ENCODE measurements around the gene SLC2A4RG. TPM values are rescaled to one million over a fixed set of nuclear protein-coding genes. Genes with fewer than 3 reads are reported as not detected.

Gene SLC2A4RG
- total RNA-seq, 1 donor from 2014 or later: 195 TPM

DNA sequence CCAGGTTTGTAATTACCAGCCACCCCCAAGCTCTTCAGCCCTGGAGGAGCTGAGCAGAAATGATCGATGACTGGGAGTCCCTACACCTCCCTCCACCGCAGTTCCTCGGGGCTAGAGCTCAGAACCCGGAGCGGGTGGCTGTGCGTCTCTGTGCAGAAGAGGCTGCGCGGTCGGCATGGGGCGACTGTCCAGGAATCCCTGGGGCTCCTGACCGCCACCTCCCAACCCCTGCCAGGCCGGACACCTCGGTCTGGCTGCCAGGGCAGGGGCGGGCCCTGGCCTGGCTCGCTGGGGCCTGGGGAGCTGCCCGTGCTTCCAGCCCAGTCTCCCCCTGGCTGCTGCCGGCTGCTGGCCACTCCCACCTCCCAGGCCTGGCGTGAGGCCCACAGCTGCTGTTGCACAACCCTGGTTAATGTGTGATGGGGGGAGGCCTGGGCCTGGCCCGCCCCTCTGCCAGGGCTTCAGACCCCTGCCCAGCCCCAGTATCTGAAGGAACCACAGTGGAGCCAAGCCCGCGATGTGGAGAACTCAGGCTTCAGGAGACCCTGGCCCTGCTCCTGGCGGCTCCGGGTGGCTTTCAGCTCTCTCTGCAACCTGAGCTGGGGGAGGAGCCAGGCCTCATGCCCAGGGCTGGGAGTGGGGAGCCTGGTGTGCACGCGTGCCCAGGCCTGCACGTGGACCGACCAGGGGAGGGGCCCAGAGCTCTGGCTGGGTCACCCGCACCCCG, 1.2 kb downstream of the SLC2A4RG start:
- DNase-seq (ENCODE audit: low spot score) (peak; percentile 98), ATAC-seq (peak; percentile 48)

GRCh38 chr20:63741354-63741675, 1.7 kb downstream of the SLC2A4RG start:
- ATAC-seq (no peak), DNase-seq (ENCODE audit: low spot score) (no peak)

- ATAC-seq (no peak), DNase-seq (ENCODE audit: low spot score) (peak; percentile 53)
Measured at GRCh38 chr20:63741676-63742380, 2.3 kb downstream of the SLC2A4RG start.

- no peak for DNase-seq (ENCODE audit: low spot score)
- ATAC-seq: no peak
Measured at GRCh38 chr20:63742381-63743024, 2.9 kb downstream of the SLC2A4RG start.

DNA sequence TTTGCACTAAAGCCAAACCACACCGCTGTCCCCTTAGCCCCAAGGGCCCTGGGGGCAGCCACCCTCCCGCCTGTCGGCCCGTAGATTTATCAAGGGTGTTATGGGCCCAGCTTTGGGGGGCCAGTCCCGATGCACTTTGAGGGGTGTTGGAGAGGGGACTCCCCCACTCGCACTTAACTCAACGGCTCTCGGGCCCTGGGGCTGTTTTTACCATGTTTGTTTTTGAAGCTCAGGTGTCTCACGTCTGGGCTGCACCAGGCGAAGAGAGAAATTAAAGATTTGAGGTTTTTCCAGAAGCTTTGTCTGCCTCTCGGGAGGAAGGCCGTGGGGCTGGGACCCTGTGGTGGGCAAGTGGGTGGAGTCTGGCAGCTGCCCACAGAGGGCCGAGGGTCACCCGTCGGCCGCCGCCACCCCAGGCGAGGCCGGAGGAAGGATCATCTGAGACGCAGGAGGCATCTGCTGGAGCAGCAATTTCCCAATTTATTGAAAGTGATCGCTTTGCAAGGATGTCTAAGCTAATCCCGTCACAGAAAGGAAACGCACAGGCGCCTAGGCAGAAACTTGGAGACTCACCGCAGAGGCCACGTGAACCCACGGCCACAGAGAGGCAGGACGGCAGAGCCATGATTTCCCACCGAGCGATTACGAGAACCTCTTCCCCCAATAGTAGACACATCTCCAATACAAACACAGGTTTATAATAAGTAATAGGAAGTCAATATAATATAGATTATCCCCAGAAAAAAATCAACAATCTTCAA, 3.8 kb downstream of the SLC2A4RG start:
- no peak for DNase-seq (ENCODE audit: low spot score)
- no peak for ATAC-seq

GRCh38 chr20:63744158-63744557, 4.6 kb downstream of the SLC2A4RG start:
- DNase-seq (ENCODE audit: low spot score) (no peak), ATAC-seq (no peak)

GRCh38 chr20:63744574-63745423, 5.2 kb downstream of the SLC2A4RG start:
- DNase-seq (ENCODE audit: low spot score) (no peak), ATAC-seq (no peak)

GRCh38 chr20:63745424-63745805, 5.8 kb downstream of the SLC2A4RG start:
- ATAC-seq (no peak), DNase-seq (ENCODE audit: low spot score) (no peak)

GRCh38 chr20:63745961-63746731, 6.6 kb downstream of the SLC2A4RG start:
- ATAC-seq (peak; percentile 13), DNase-seq (ENCODE audit: low spot score) (no peak)

- DNase-seq (ENCODE audit: low spot score) (no peak), ATAC-seq (no peak)
Measured at GRCh38 chr20:63746751-63747315, 7.3 kb downstream of the SLC2A4RG start.

DNA sequence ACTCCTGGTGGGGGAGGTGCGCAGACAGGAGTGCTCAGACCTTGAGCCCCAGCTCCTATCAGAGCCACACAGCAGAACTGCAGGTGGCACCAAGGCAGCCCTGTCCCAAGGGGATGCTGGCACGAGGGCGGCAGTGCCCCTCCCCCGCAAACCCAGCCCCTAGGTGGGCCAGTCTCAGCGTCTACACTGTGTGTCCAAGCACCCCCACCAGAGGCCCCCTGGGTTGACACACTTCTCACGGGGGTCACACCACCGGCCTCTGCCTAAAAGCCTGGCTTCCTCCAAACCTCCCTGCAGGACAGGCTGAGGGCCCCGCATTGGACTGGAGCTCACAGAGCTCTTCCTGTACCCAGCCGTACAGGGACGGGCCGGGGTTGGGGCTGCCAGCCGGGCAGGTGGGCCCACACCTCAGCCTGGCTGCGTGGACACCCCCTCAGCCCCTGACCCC, 8.1 kb downstream of the SLC2A4RG start:
- no peak for ATAC-seq
- no peak for DNase-seq (ENCODE audit: low spot score)

DNA sequence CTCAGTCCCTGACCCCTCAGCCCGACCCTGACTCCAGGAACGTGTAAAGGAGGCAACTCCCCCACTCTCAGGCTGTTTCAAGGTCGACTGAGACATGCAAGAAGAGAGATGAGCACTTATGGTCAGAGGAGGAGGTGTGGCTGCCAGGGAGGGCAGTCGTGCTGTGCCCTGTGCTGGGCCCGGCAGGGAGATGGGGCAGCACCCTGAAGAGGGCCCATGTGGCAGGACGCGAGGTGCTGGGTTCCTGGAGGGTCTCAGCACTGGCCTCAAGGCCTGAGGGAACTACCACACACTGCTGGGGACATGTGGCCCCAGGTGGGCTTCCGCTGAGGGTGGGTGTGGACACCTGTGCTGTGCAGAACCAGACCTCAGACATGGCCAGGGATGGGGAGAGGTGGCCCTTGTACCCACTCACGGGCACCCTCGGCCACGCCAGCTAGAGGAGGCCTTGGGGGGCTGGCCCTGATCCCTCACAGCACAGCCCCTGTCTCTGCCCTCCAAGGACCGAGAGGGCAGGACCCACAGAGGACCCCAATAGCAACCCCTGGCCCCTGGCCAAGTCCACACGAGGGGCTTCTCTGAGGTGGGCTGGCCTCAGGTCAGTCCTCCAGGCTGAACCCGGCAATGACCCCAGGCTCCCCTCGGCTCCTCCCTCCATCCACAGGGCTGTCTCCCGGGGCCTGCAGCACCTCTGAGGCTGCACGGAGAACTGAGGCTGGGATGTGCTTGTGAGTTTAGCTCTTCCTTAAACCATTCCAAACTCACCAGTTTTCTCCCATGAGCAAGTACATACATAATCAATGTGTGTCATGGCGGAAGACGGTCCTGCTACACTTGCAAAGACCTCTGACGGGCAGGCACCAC, 8.7 kb downstream of the SLC2A4RG start:
- ATAC-seq: no peak

DNA sequence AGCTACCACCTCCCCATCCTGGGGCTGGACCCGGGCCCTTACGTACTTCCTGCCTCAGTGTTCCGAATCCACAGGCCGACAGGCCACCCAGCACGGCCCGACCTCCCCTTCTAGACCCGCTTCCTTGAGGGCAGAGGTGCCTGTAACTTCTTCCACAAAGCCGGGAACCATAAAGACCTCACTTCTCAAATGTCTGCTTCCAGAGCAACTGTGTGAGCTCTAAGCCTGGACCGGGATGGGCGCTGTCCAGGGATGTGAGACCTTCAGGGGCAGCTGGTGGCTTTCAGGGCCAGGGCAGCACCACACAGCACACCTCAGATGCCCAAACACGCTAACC, 9.3 kb downstream of the SLC2A4RG start:
- DNase-seq (ENCODE audit: low spot score): no peak
- no peak for ATAC-seq

More for the DNA sequence above, 8.7 kb downstream of the SLC2A4RG start:
- DNase-seq (ENCODE audit: low spot score): no peak

GRCh38 chr20:63749597-63750508, 10.3 kb downstream of the SLC2A4RG start:
- no peak for DNase-seq (ENCODE audit: low spot score)
- no peak for ATAC-seq

- DNase-seq (ENCODE audit: low spot score) (no peak), ATAC-seq (no peak)
Measured at GRCh38 chr20:63750807-63751470, 11.4 kb downstream of the SLC2A4RG start.

DNA sequence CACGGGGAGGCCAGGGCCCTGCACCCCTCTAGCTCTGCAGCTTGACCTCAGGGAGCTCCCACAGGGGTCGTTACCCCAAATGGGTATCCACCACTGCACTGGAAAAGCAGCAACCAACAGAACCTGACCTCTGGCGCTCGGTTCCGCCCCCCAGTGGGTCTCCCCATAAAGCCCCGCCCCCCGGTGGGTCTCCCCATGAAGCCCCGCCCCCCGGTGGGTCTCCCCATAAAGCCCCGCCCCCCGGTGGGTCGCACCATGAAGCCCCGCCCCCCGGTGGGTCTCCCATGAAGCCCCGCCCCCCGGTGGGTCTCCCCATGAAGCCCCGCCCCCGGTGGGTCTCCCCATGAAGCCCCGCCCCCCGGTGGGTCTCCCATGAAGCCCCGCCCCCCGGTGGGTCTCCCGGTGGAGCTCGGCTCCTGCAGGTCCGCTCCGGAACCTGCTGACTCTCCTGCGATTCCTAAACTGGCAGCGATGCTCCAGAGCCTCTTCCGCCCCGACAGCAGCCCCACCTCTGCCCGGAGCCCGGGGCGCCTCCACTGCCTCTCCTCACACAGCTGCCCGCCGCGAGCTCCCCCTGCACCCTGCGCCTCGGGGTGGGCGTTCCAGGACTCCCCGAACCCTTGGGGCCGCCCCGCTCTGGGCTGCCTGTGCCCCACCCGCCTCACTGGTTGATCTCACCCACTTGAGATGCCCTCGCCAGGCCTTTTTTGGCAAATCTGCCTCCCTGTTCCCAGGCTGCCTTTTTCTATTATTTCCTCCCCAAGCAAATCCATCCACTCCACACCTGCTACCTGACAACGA, 12.1 kb downstream of the SLC2A4RG start:
- ATAC-seq (no peak), DNase-seq (ENCODE audit: low spot score) (no peak)
